K562 (cell line): ENCODE measurements around the gene FA2H.
"Not testable (repeated sequence)": the region's sequence is repeated elsewhere in the genome, so short reads cannot be mapped to it uniquely, and the experiment has no call there.

Source experiments
- BACH1 ChIP-seq: fragments of 200-800 bp; sonication (Bioruptor generic); IDR thresholded peaks from 2 replicates; pipeline ENCODE4 v1.6.1; 2016; ENCODE audit warnings: missing genetic modification characterization, missing compliant biosample characterization
- BCL6 ChIP-seq: fragments of 250-450 bp; sonication (Bioruptor Pico); IDR thresholded peaks from 2 replicates; pipeline ENCODE4 v1.4.0; 2020
- FOXM1 ChIP-seq, 2 experiments: fragments of 450-650 bp in 1 of 2; sonication (generic) in 1 of 2; formaldehyde crosslinking in 1 of 2; IDR thresholded peaks; 2 replicates each; pipeline versions ENCODE4 v1.6.1 to v1.9.0; 2017 to 2022; ENCODE audit warnings: low read depth in 2 of 2, mild to moderate bottlenecking in 2 of 2, missing genetic modification reagents in 1 of 2, moderate library complexity in 1 of 2
- HIVEP1 ChIP-seq: fragments of 250-450 bp; sonication (Bioruptor Pico); IDR thresholded peaks from 2 replicates; pipeline ENCODE4 v1.4.0; 2020; ENCODE audit warnings: mild to moderate bottlenecking
- MCM7 ChIP-seq, 2 experiments: fragments of 450-650 bp; IDR thresholded peaks; 2 replicates each; pipeline ENCODE4 v1.6.1; 2016 to 2018
- MEF2A ChIP-seq: IDR thresholded peaks from 2 replicates; pipeline ENCODE4 v1.6.1; 2011; ENCODE audit warnings: low read depth, mild to moderate bottlenecking, low read length, moderate library complexity; ENCODE audit not compliant: control insufficient read depth
- PHTF2 ChIP-seq: fragments of 250-450 bp; sonication (Bioruptor Pico); IDR thresholded peaks from 2 replicates; pipeline ENCODE4 v1.5.0; 2021; ENCODE audit warnings: mild to moderate bottlenecking
- POLR2AphosphoS5 ChIP-seq: IDR thresholded peaks from 2 replicates; pipeline ENCODE4 v1.6.1; 2011; ENCODE audit warnings: mild to moderate bottlenecking, low read depth, low read length, moderate library complexity; ENCODE audit not compliant: control insufficient read depth, insufficient read depth
- SNAPC5 ChIP-seq: fragments of 250-450 bp; sonication (Bioruptor Pico); IDR thresholded peaks from 2 replicates; pipeline ENCODE4 v1.8.0; 2021; ENCODE audit warnings: moderate library complexity, mild to moderate bottlenecking, inconsistent platforms
- STAT6 ChIP-seq: sonication (generic); formaldehyde crosslinking; IDR thresholded peaks from 2 replicates; pipeline ENCODE4 v1.8.1; 2023; ENCODE audit warnings: mild to moderate bottlenecking, missing genetic modification reagents
- THAP7 ChIP-seq: fragments of 250-450 bp; sonication (Bioruptor Pico); IDR thresholded peaks from 2 replicates; pipeline ENCODE4 v1.5.0; 2021
- TF ChIP-seq, protein P1 (sequence below), 3 experiments: IDR thresholded peaks in 2 of 3; conservative IDR thresholded peaks in 1 of 3; 2 replicates each; pipeline ENCODE4 v1.5.1; 2011 to 2012; ENCODE audit warnings: low read length in 3 of 3, mild to moderate bottlenecking in 3 of 3, control low read depth in 2 of 3, improper control_type of control experiment in 1 of 3, inconsistent platforms in 1 of 3, low read depth in 1 of 3, mixed read lengths in 1 of 3, moderate library complexity in 1 of 3; ENCODE audit not compliant: insufficient read depth in 2 of 3
- TF ChIP-seq, protein P2 (sequence below), 2 experiments: fragments of 450-650 bp; IDR thresholded peaks; 2 replicates each; pipeline ENCODE4 v1.6.1; 2016

DNA sequence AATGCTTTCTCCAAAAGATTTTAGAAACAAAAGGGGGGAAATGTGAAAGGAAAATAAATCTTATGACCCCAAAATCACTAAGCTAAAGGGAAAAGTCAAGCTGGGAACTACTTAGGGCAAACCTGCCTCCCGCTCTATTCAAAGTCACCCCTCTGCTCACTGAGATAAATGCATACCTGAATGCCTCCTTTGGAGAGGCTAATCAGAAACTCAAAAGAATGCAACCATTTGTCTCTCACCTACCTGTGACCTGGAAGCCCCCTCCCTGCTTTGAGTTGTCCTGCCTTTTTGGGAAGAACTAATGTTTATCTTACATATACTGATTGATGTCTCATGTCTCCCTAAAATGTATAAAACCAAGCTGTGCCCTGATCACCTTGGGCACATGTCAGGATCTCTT, 36.6 kb upstream of the FA2H start:
- TF ChIP-seq, protein P1, sequence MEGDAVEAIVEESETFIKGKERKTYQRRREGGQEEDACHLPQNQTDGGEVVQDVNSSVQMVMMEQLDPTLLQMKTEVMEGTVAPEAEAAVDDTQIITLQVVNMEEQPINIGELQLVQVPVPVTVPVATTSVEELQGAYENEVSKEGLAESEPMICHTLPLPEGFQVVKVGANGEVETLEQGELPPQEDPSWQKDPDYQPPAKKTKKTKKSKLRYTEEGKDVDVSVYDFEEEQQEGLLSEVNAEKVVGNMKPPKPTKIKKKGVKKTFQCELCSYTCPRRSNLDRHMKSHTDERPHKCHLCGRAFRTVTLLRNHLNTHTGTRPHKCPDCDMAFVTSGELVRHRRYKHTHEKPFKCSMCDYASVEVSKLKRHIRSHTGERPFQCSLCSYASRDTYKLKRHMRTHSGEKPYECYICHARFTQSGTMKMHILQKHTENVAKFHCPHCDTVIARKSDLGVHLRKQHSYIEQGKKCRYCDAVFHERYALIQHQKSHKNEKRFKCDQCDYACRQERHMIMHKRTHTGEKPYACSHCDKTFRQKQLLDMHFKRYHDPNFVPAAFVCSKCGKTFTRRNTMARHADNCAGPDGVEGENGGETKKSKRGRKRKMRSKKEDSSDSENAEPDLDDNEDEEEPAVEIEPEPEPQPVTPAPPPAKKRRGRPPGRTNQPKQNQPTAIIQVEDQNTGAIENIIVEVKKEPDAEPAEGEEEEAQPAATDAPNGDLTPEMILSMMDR (IDR thresholded peaks at IDR 0.05 in 2 of 3, conservative IDR thresholded peaks at IDR 0.05 in 1 of 3; ENCODE audit: insufficient read depth in 2 of 3, low read depth in 1 of 3, low read length in 3 of 3): not testable (repeated sequence)
- not testable (repeated sequence) for TF ChIP-seq STAT6 (CRISPR knock-in tag); BACH1 (tag); BCL6 (CRISPR knock-in tag); MEF2A; THAP7 (CRISPR knock-in tag); SNAPC5 (CRISPR knock-in tag); MCM7 (IDR thresholded peaks at IDR 0.05); POLR2AphosphoS5; HIVEP1; PHTF2 (CRISPR knock-in tag); FOXM1 (IDR thresholded peaks at IDR 0.05; ENCODE audit: low read depth); FOXM1 (CRISPR knock-in tag; IDR thresholded peaks at IDR 0.05; ENCODE audit: low read depth)
- TF ChIP-seq, protein P2, sequence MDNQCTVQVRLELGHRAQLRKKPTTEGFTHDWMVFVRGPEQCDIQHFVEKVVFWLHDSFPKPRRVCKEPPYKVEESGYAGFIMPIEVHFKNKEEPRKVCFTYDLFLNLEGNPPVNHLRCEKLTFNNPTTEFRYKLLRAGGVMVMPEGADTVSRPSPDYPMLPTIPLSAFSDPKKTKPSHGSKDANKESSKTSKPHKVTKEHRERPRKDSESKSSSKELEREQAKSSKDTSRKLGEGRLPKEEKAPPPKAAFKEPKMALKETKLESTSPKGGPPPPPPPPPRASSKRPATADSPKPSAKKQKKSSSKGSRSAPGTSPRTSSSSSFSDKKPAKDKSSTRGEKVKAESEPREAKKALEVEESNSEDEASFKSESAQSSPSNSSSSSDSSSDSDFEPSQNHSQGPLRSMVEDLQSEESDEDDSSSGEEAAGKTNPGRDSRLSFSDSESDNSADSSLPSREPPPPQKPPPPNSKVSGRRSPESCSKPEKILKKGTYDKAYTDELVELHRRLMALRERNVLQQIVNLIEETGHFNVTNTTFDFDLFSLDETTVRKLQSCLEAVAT (IDR thresholded peaks at IDR 0.05): not testable (repeated sequence)
